ENCODE measurements around the gene MAGI1. TPM values are rescaled to one million over a fixed set of nuclear protein-coding genes. Genes with fewer than 3 reads are reported as not detected.

Gene MAGI1
- total RNA-seq, 6 donors from 2014 or later, result 33.0 to 72.9 (median 62.4) TPM

DNA sequence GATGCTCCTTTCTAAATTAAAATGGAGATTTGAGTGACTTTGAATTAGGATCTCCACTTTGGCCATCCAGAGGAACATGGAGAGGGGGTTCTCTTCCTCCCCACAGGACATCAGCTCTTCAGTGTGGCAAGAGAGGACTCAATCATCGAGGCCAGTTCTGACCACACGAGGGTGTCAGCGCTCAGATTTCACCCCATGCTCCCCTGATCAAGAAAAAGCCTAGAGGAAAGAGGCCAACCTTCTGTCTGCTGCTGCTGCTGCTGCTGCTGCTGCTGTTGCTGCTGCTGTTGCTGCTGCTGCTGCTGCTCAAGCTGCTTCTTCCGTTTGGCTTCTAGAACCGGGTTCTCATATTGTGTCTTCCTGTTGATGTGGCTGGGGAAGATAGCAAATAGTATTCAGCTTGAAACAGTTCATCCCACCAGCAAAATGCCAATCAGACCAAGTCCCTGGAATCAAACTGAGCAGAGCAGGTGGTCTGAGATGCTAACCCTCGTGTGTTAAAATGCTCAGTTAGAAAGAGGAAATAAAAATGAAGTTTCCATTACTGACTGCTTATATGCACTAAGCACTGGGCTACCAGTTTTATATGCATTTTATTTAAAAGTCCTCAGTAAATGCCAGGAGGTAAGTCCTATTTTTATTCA, 599.0 kb downstream of the MAGI1 start:
- no peak overlapping the region for H3K4me3 ChIP-seq
- WGBS, 2 donors, result 21 to 23% methylated on average over 6 of the region's 6 CpGs
- H3K36me3 ChIP-seq, result no peaks in the 10 kb centered on the region
- no peak for TF ChIP-seq EP300 (IDR thresholded peaks at IDR 0.05)
- TF ChIP-seq, protein P1, sequence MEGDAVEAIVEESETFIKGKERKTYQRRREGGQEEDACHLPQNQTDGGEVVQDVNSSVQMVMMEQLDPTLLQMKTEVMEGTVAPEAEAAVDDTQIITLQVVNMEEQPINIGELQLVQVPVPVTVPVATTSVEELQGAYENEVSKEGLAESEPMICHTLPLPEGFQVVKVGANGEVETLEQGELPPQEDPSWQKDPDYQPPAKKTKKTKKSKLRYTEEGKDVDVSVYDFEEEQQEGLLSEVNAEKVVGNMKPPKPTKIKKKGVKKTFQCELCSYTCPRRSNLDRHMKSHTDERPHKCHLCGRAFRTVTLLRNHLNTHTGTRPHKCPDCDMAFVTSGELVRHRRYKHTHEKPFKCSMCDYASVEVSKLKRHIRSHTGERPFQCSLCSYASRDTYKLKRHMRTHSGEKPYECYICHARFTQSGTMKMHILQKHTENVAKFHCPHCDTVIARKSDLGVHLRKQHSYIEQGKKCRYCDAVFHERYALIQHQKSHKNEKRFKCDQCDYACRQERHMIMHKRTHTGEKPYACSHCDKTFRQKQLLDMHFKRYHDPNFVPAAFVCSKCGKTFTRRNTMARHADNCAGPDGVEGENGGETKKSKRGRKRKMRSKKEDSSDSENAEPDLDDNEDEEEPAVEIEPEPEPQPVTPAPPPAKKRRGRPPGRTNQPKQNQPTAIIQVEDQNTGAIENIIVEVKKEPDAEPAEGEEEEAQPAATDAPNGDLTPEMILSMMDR (IDR thresholded peaks at IDR 0.05), result peak in 5 of 6 experiments; percentile 26 to 55 (median 41)
- ATAC-seq (ENCODE audit: low FRiP score in 2 of 2), result peak in 1 of 2 donors; percentile 53
- no peaks in the 10 kb centered on the region for H3K27me3 ChIP-seq
- peaks cover 0 to 3% (median 0%) of the 10 kb centered on the region in 4 donors for H3K4me1 ChIP-seq
- H3K27ac ChIP-seq, result no peak overlapping the region
- no peaks in the 10 kb centered on the region for H3K9me3 ChIP-seq
- peak in 1 of 2 donors; percentile 23 for DNase-seq

DNA sequence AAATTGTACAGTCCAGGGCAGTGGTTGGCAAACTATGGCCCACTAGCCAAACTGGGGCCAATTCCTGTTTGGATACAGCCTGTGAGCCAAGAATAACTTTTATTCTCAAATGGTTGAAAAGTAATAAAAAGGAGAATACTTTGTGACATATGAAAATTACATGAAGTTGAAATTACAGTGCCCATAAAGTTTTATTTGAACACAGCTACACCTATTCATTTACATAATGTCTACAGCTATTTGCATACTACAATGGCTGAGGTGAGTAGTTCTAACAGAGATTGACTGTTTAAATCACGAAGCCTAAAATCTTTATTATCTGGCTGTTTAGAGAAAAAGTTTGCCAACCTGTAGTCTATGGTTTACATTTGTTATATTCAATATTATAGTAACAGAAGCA, 600.1 kb downstream of the MAGI1 start:
- Histone ChIP-seq H3K9me3 (no peaks in the 10 kb centered on the region), H3K27me3 (no peaks in the 10 kb centered on the region), H3K36me3 (no peaks in the 10 kb centered on the region), H3K4me1 (peaks cover 0 to 3% (median 0%) of the 10 kb centered on the region in 4 donors), H3K27ac (no peak overlapping the region), H3K4me3 (no peak overlapping the region)
- TF ChIP-seq, protein P1 (IDR thresholded peaks at IDR 0.05), result no peak
- no peak for TF ChIP-seq EP300 (IDR thresholded peaks at IDR 0.05)
- no peak for TF ChIP-seq POLR2A (IDR thresholded peaks at IDR 0.05)
- TF ChIP-seq POLR2AphosphoS5 (IDR thresholded peaks at IDR 0.05), result no peak
- WGBS, 2 donors, result 94 to 97% methylated on average over 1 of the region's 1 CpG
- DNase-seq, result no peak
- no peak for ATAC-seq (ENCODE audit: low FRiP score in 2 of 2)

DNA sequence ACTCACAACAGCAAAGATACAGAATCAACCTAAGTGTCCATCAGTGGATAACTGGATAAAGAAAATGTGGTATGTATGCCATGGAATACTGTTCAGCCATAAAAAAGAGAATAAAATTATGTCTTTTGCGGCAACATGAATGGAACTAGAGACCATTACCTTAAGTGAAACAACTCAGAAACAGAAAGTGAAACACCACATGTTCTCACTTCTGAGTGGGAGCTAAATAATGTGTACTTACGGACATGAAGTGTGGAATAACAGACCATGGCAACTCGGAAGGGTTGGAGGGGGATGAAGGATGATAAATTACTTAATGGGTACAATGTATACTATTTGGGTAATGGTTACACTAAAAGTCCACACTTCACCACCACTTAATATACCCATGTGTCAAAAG, 600.6 kb downstream of the MAGI1 start:
- no peaks in the 10 kb centered on the region for H3K36me3 ChIP-seq
- no peaks in the 10 kb centered on the region for H3K9me3 ChIP-seq
- DNase-seq (no peak), ATAC-seq (ENCODE audit: low FRiP score in 2 of 2) (no peak)
- WGBS, 2 donors, result 73% methylated on average over 3 of the region's 3 CpGs
- no peaks in the 10 kb centered on the region for H3K27me3 ChIP-seq
- no peak overlapping the region for H3K4me3 ChIP-seq
- TF ChIP-seq, protein P1 (IDR thresholded peaks at IDR 0.05), result no peak
- TF ChIP-seq EP300 (IDR thresholded peaks at IDR 0.05), result no peak
- no peak for TF ChIP-seq POLR2AphosphoS5 (IDR thresholded peaks at IDR 0.05)
- no peak for TF ChIP-seq POLR2A (IDR thresholded peaks at IDR 0.05)
- H3K27ac ChIP-seq, result no peak overlapping the region
- H3K4me1 ChIP-seq, result peaks cover 0 to 3% (median 0%) of the 10 kb centered on the region in 4 donors

DNA sequence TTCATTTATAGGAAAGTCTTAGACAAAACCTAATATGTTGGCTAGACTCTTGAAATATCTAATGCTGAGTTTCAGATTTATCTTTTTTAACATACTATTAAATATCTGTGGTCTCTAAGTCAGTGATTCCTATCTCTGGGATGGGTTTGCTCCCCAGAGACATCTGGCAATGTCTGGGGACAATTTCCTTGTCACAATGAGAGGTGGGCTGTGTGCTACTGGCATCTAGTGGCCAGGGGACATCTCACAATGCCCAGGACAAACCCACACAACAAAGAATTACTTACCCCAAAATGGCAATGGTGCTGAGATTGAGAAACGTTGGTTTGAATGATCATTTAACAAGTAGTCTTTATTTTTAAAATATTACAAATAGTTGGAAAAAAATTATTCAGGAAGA, 602.1 kb downstream of the MAGI1 start:
- ATAC-seq (ENCODE audit: low FRiP score in 2 of 2) (no peak), DNase-seq (no peak)
- TF ChIP-seq EP300 (IDR thresholded peaks at IDR 0.05) (no peak), POLR2AphosphoS5 (IDR thresholded peaks at IDR 0.05) (no peak)
- TF ChIP-seq, protein P1 (IDR thresholded peaks at IDR 0.05), result peak in 2 of 6 experiments; percentile 17
- H3K4me1 ChIP-seq, result peaks cover 0 to 3% (median 0%) of the 10 kb centered on the region in 4 donors
- H3K36me3 ChIP-seq, result no peaks in the 10 kb centered on the region
- WGBS, 2 donors, result 56 to 66% methylated on average over 1 of the region's 1 CpG
- no peaks in the 10 kb centered on the region for H3K27me3 ChIP-seq
- no peak overlapping the region for H3K27ac ChIP-seq
- H3K9me3 ChIP-seq, result no peaks in the 10 kb centered on the region
- H3K4me3 ChIP-seq, result no peak overlapping the region

DNA sequence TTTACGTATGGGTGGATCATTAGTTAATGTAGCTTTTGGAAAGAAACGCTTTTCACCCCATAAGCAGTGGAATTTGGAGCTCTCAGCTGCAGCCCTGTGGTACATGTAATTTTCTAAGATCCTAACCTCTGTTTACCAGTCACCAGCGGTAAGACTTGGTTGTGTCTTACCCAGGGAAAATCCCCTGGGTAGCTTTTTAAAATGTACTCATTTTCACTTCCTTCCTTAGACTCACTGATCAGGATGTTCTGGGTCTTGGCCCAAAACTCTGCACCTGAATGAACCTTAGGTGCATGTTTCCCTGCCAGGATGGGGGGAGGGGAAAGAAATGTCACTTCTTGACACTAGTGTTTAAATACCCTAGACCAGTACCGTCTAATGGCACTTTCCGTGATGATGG, 605.2 kb downstream of the MAGI1 start:
- H3K4me3 ChIP-seq, result no peak overlapping the region
- no peak for ATAC-seq (ENCODE audit: low FRiP score in 2 of 2)
- TF ChIP-seq POLR2A (IDR thresholded peaks at IDR 0.05), result no peak
- TF ChIP-seq POLR2AphosphoS5 (IDR thresholded peaks at IDR 0.05), result no peak
- TF ChIP-seq EP300 (IDR thresholded peaks at IDR 0.05), result no peak
- TF ChIP-seq, protein P1 (IDR thresholded peaks at IDR 0.05), result no peak
- 87 to 91% methylated on average over 5 of the region's 5 CpGs for WGBS, 2 donors
- no peaks in the 10 kb centered on the region for H3K27me3 ChIP-seq
- H3K4me1 ChIP-seq, result peaks cover 0 to 3% (median 0%) of the 10 kb centered on the region in 4 donors
- no peak for DNase-seq
- peaks cover 4 to 19% (median 6%) of the 10 kb centered on the region in 4 donors for H3K36me3 ChIP-seq
- H3K9me3 ChIP-seq, result no peaks in the 10 kb centered on the region
- no peak overlapping the region for H3K27ac ChIP-seq
